GM19043 (cell line): Measurements from ENCODE around the gene POU2F3.
A peak's percentile ranks its signal among the peaks of the same experiment; 100 is the strongest.

ENCODE experiments used
- ATAC-seq: cut with Tn5 transposase; IDR thresholded peaks from one replicate; pipeline ENCODE4 v1.9.1; 2021; ENCODE audit warnings: low read depth; ENCODE audit not compliant: unreplicated experiment

Gene POU2F3

GRCh38 chr11:120279502-120279901, 39.6 kb downstream of the POU2F3 start:
- no peak for ATAC-seq

- no peak for ATAC-seq
Measured at GRCh38 chr11:120280600-120281051, 40.7 kb downstream of the POU2F3 start.

DNA sequence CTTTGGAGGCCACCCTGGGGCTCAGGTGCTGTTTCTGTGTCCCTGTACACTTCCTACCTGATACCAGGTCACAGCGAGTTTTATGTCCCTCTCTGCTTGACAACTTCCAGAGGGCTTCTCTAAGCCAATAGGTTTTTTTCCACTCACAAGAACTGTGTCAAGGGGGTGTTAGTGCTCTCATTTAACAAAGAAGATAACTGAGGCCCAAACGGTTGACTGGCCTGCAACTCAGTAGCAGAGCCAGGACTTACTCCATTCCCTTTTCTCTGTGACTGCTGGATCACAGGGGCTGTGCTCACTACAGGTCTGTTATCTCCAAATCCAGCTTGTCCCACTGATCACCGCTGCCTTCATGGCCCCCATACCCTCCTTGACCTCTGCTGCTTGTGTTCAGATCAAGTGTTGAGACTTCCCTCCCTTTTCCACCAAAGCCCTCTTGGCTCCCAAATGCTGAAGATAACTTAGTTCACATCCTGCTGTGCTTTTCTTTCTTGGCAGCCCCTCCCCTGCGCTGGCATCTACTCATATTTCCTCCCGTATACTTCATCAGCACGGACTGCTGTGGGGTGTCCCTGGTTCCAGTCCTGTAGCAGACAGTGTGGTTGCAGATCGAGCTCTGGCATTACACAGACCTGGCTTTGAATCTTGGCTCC, 41.3 kb downstream of the POU2F3 start:
- no peak for ATAC-seq

DNA sequence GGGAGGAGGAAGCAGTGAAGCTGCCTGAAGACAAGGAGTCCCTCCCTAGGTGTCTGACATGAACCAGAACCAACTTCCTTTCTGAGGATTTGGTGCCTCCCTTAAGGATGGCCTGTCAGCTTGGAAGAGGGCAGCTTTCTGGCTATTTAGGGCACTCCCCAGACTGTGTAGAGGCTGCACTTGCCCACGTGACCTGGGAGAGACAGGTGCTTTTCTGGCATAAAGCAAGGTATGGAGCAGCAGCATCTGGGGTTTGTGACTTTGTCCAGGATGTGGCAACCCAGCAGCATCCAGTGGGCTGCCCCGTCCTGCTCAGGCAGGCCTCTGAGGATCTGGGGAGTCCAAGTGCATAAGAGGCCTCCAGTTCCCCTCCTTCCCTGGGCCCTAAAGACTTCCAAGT, 43.2 kb downstream of the POU2F3 start:
- no peak for ATAC-seq

- ATAC-seq, result no peak
Measured at GRCh38 chr11:120284272-120284671, 44.3 kb downstream of the POU2F3 start.

DNA sequence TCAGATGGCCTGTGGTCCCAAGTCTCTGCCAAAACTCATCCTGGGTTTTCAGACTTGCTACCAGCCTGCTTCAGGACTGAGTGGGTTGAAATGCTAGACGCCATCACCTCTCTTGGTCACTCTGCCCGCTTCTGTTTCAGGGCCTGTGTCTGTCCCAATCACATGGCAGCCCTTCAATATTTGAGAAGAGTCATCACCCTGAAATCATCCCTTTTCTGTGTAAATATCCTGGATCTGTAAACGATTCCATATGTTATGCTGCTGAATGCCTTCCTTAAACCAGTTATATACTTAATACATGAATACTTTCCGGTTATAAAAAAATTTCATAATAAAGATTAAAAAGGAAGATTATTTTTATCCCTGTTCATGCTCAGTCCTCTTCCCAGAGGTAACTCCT, 45.3 kb downstream of the POU2F3 start:
- no peak for ATAC-seq

GRCh38 chr11:120288021-120288420, 48.1 kb downstream of the POU2F3 start:
- ATAC-seq, result no peak

DNA sequence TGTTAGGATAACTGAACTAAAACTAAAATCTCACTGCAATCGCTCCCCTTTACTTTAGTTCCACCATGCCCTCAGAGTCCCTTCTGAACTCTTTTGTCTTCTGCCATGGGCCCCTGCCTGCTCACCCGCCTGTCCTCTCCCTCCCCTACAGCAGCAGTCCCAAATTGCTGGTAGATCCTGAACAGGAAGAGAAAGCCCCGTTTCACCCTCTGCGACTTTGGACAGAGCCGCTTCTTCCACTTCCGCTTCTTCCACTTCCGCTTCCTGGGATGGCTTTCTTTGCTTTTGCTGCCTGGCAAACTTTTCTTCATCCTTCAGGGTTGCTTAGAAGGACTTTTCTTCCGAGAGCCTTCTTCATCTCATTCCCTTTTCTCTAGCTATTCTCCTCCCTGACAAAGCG, 49.5 kb downstream of the POU2F3 start:
- no peak for ATAC-seq

GRCh38 chr11:120290956-120291355, 51.0 kb downstream of the POU2F3 start:
- no peak for ATAC-seq

DNA sequence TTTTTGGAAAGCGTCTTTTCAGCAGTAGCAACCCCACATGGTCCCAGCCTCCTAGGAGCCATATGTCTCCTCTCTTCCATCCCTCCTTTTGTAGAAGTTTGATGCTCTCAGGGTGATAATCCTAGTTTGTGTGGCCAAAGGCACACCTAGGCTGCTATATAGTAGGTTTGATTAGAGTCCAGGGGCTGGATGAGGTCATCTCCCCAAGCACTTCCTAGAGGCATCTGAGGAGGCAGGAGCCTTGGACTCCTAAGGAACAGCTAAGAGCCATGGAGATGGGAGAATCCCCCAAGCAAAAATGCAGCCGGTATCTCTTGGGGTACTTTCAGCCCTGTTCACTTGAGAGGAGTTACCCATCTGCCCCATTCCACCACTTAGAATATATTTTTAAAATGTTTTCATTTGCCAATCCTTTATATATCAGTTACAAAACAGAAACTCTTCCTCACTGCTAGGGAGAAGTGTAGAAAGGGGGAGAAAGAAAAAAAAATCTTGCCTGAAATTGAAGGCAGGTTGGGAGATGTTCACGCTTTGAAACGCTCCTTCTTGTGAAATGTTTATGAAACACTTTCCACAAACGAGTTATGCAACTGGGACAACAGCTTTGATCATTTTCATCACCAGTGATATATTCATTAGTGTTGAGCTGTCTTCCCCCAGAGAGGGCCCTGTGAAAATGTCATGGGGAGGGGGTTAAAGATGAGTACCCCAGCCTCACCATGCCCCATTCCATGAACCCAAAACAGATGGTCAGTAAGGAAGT, 53.3 kb downstream of the POU2F3 start:
- no peak for ATAC-seq

GRCh38 chr11:120294096-120294495, 54.2 kb downstream of the POU2F3 start:
- ATAC-seq, result no peak

DNA sequence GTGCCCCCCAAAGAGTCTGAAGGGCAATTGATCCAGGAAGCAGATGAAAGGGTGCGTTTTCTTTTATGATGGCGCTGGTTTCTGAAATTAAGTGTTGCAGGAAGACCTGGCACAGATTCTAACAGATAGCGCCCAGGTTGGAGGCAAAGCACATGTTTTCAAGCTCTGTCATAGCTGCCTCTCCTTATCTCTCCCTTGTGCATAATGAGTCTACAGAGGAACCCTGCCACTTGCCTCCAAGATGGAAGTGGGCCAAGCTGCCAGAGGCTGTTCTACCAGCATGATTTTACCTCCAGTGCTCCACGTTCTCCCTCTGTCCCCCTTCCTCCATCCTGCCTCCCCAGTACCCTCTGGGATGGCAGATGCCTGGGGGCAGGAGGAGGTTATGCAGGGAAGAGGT, 55.2 kb downstream of the POU2F3 start:
- no peak for ATAC-seq

- no peak for ATAC-seq
Measured at GRCh38 chr11:120296554-120296953, 56.6 kb downstream of the POU2F3 start.

- ATAC-seq, result no peak
Measured at GRCh38 chr11:120298461-120298860, 58.5 kb downstream of the POU2F3 start.

DNA sequence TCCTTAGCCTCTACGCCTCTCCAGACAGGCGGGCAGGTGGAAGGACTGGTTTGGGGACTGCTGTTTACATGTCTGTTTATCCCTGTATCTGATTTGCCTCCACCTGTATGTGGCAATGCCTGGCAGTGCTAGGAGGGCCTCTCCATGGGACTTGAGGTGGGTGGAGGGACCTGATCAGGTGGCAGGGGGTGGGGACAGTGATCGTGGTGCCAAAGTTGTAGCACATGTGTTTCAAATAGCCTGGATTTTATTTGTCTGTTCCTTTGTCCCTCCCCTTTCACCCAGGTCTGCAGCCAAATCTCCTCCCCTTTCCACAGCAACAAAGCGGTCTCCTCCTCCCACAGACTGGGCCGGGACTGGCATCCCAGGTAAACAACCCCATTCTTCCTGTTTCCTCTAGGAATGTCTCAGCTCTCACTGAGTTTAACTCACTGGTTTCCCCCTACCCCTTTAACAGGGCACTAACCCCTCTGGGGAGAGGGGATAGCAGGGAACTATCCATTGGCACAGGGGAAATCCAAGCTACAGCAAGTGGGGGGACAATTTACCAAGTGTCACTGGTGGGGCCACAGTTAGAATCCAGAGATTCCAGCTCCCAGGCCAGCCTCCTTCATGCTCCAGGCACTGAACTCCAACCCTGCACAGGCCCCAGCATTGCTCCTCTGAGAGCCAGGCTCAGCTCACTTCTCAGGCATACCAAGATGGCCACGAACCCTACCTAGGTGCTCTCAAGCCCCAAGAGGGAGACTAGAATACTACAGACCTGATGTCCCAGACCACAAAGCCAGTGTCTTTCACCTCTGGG, 62.3 kb downstream of the POU2F3 start:
- ATAC-seq, result no peak

DNA sequence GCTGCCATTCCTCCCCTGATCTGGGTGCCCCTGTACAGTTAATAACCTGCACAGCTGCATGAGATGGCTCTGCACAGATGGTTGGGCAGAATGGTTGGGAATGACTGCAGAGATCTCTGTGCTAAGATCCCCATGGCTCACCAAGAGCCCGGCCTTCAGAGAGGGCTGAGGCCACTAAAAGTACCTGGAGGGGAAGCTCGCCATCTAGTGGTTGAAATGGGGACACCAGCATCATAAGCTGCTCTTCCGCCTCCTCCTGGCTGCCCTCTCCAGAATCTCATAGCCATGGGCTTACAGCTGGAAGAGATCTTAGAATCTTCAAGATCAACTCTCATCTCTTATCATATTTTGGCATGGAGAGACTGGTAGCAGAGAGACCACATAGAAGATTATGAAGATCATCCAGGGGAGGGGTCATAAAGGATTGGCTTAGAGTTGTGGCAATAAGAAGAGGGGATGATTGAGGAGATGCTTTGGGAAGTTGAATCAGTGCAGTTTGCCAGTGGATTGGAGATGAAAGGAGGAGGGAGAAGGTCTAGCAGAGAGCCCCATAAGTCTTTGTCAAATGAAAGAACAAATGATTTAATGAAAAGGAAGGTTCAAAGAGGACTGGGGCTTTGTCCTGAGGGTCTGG, 63.2 kb downstream of the POU2F3 start:
- ATAC-seq, result peak; percentile 88

DNA sequence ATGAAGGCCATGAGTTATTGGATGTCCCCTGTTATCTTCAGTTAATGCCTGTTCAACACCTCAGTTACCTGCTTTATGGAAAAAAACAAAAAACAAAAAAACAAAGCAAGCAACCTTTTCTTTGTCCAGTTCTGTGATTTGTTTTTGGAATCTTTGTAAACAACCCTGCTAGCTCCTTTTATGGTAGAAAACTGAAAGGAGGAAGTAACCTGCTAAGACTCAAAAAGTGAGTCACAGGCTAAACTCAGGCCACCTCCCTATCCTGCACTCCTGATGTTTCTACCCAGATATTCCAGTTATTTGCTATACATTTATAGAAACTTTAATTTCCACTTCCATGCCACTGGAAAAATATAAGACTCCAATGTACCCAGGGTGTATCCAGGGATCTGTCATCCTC, 64.6 kb downstream of the POU2F3 start:
- no peak for ATAC-seq

- no peak for ATAC-seq
Measured at GRCh38 chr11:120305286-120305685, 65.3 kb downstream of the POU2F3 start.

GRCh38 chr11:120306519-120307242, 66.7 kb downstream of the POU2F3 start:
- ATAC-seq, result no peak

DNA sequence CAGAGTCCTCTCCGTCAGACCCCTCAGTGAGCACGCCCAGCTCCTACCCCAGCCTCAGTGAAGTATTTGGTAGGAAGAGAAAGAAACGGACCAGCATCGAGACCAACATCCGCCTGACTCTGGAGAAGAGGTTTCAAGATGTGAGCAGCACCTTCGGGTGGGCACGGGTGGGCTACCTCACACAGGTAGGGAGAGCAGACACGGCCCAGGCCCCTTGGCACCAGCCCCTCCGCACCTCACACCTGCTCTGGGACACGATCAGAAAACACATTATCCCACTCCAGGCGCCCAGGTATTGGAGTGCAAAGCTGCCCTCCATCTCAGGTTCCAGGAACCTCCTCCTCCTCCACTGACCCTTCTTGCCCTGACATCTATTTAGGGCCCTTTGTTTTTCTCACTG, 67.5 kb downstream of the POU2F3 start:
- no peak for ATAC-seq
